HepG2 (cell line): ENCODE data around the gene SLC44A4. TPM values are rescaled to one million over a fixed set of nuclear protein-coding genes. Genes with fewer than 3 reads are reported as not detected.
A peak's percentile ranks its signal among the peaks of the same experiment; 100 is the strongest.

Experiments used
- DZIP1 ChIP-seq: sonication (generic); formaldehyde crosslinking; IDR thresholded peaks from 2 replicates; pipeline ENCODE4 v1.5.0; 2020; ENCODE audit warnings: mild to moderate bottlenecking, missing genetic modification reagents
- E2F1 ChIP-seq: sonication (generic); formaldehyde crosslinking; IDR thresholded peaks from 2 replicates; pipeline ENCODE4 v1.5.0; 2020; ENCODE audit warnings: missing genetic modification reagents
- EZH2 ChIP-seq: conservative IDR thresholded peaks from 2 replicates; pipeline ENCODE4 v1.6.1; 2012; ENCODE audit warnings: mild to moderate bottlenecking, low read depth, low read length, moderate library complexity
- HMGXB4 ChIP-seq, 2 experiments: sonication (generic) in 1 of 2; formaldehyde crosslinking in 1 of 2; IDR thresholded peaks; 2 replicates each; pipeline versions ENCODE4 v1.4.0 to v1.6.1; 2018 to 2020; ENCODE audit warnings: missing genetic modification reagents in 2 of 2, borderline replicate concordance in 1 of 2, low read depth in 1 of 2, mild to moderate bottlenecking in 1 of 2, missing biosample characterization in 1 of 2
- MAX ChIP-seq: IDR thresholded peaks from 2 replicates; pipeline ENCODE4 v1.6.1; 2012; ENCODE audit warnings: inconsistent platforms
- NCOA5 ChIP-seq: sonication (generic); formaldehyde crosslinking; IDR thresholded peaks from 2 replicates; pipeline ENCODE4 v1.4.0; 2020; ENCODE audit warnings: missing genetic modification reagents
- NFAT5 ChIP-seq: sonication (generic); formaldehyde crosslinking; IDR thresholded peaks from 2 replicates; pipeline ENCODE4 v1.4.0; 2020; ENCODE audit warnings: missing genetic modification reagents
- SNAPC4 ChIP-seq: sonication (generic); formaldehyde crosslinking; IDR thresholded peaks from 2 replicates; pipeline ENCODE4 v1.4.0; 2020; ENCODE audit warnings: mild to moderate bottlenecking, missing genetic modification reagents
- polyA plus RNA-seq, 8 experiments: library from polyadenylated mRNA; depleted of rRNA in 3 of 8; stranded (reverse) in 7 of 8; unstranded in 1 of 8; fragments of >200 nt; fragmentation: Illumina TruSeq in 4 of 8; extraction: Trizol in 4 of 8; gene quantifications; 2 replicates each; pipeline versions ENCODE4 v1.2.1 to v1.2.3, GENCODE V29; 2011 to 2016; ENCODE audit warnings: low read depth in 4 of 8, missing spikeins in 1 of 8, mixed read lengths in 1 of 8; ENCODE audit not compliant: insufficient read depth in 1 of 8
- total RNA-seq, 5 experiments: library from RNA; depleted of rRNA; stranded (reverse); fragments of >200 nt; fragmentation: Illumina TruSeq; extraction: Trizol; gene quantifications; 2 replicates each; pipeline ENCODE4 v1.2.3, GENCODE V29; 2016; ENCODE audit warnings: low read depth in 1 of 5

The SLC44A4 gene
- total and polyA plus RNA-seq, 2 of the 13 experiments (the other 11 are each of a cell fraction or from before 2014, with no cell fraction given) = 3.5 to 5.9 TPM

GRCh38 chr6:31836474-31837368 lies 42.1 kb downstream of the SLC44A4 start (continued):
- 0 out of 2 replicates have a peak, but pooled peaks have one; percentile 24 for TF ChIP-seq SNAPC4 (CRISPR knock-in tag)
- TF ChIP-seq NCOA5 (CRISPR knock-in tag) = no peak
- no peak for TF ChIP-seq NFAT5 (CRISPR knock-in tag)
- no peak for TF ChIP-seq EZH2
- TF ChIP-seq DZIP1 (CRISPR knock-in tag) = no peak
- peak; percentile 42; the same call in 1 of the 2 replicates for TF ChIP-seq MAX
- 0 out of 2 replicates have a peak, but pooled peaks have one; percentile 12 for TF ChIP-seq E2F1 (CRISPR knock-in tag)
- 0 out of 4 replicates have a peak, but pooled peaks of 1 of the 2 experiments have one; percentile 35 for TF ChIP-seq HMGXB4 (CRISPR knock-in tag; IDR thresholded peaks at IDR 0.05; ENCODE audit: borderline replicate concordance in 1 of 2, low read depth in 1 of 2)
